Gastroesophageal sphincter (tissue), 3 donors: ENCODE results near the gene TAF3.

Experiments used
- CTCF ChIP-seq, 4 experiments: fragments of 200-600 bp in 2 of 4; fragments of 450-650 bp in 2 of 4; sonication (generic) in 1 of 4; IDR thresholded peaks; one replicate each; pipeline ENCODE4 v1.5.1; 2017 to 2019; ENCODE audit warnings: antibody characterized with exemption in 4 of 4, mild to moderate bottlenecking in 2 of 4, moderate library complexity in 2 of 4
- POLR2A ChIP-seq, 2 donors: fragments of 450-650 bp; IDR thresholded peaks; one replicate each; pipeline ENCODE4 v1.6.1; 2017; ENCODE audit warnings: antibody characterized with exemption in 2 of 2, mild to moderate bottlenecking in 2 of 2, moderate library complexity in 1 of 2

DNA sequence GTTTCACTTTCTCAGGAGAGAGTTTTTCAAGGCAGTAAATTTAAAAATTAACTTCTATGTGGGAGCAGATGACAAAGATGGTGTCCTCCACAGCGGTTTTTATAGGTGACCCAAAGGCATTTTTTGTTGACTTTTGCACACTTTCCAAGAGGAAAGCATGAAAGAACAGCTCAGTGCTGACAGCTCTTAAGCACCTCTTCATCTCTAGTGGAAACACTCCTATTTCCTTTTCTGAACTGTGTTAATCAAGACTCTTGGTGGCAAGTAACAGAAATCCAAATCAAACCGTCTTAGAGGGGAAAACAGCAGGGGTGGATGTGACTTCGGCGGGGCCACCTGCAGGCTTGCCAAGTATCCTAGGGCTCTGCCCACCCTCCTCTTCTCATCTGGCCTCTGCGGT lies 164.4 kb downstream of the TAF3 start:
- no peak for TF ChIP-seq CTCF (IDR thresholded peaks at IDR 0.05)
- no peak for TF ChIP-seq POLR2A (IDR thresholded peaks at IDR 0.05)
